ENCODE measurements around the gene SPOP.

The SPOP gene

GRCh38 chr17:49631496-49631895, 46.4 kb downstream of the SPOP start:
- CTCF ChIA-PET: interaction anchor here (0.8 to 2.5 kb wide), 6 partner anchors 12 to 64 kb away, joined by 3 to 8 read pairs (median 4); no protein-coding TSS in a partner anchor
- POLR2A ChIA-PET: no interaction called here
- DNase-seq (ENCODE audit: extremely low spot score): no peak
- no peak for TF ChIP-seq CTCF (IDR thresholded peaks at IDR 0.05; ENCODE audit: control extremely low read depth, extremely low read depth, low read depth, missing control alignments)

- DNase-seq (ENCODE audit: extremely low spot score): no peak
- CTCF ChIA-PET: no interaction called here
- no peak for TF ChIP-seq CTCF (IDR thresholded peaks at IDR 0.05; ENCODE audit: control extremely low read depth, extremely low read depth, low read depth, missing control alignments)
- POLR2A ChIA-PET: no interaction called here
These were observed 47.6 kb downstream of the SPOP start for GRCh38 chr17:49630113-49630900.

GRCh38 chr17:49629447-49629846, 48.5 kb downstream of the SPOP start:
- DNase-seq (ENCODE audit: extremely low spot score): no peak
- CTCF ChIA-PET: no interaction called here
- POLR2A ChIA-PET: no interaction called here
- TF ChIP-seq CTCF (IDR thresholded peaks at IDR 0.05; ENCODE audit: control extremely low read depth, extremely low read depth, low read depth, missing control alignments): no peak

- POLR2A ChIA-PET: no interaction called here
These were observed 53.0 kb downstream of the SPOP start for GRCh38 chr17:49624896-49625295.

GRCh38 chr17:49621946-49622529, 55.9 kb downstream of the SPOP start:
- ChIA-PET POLR2A (no interaction called here), CTCF (interaction anchor here (1.0 to 1.8 kb wide), 6 partner anchors 9 to 82 kb away, joined by 3 to 4 read pairs (median 4); no protein-coding TSS in a partner anchor)
- no peak for TF ChIP-seq CTCF (IDR thresholded peaks at IDR 0.05; ENCODE audit: control extremely low read depth, extremely low read depth, low read depth, missing control alignments)
- DNase-seq (ENCODE audit: extremely low spot score): no peak

More at GRCh38 chr17:49624896-49625295, 53.0 kb downstream of the SPOP start:
- CTCF ChIA-PET: no interaction called here
- TF ChIP-seq CTCF (IDR thresholded peaks at IDR 0.05; ENCODE audit: control extremely low read depth, extremely low read depth, low read depth, missing control alignments): no peak
- DNase-seq (ENCODE audit: extremely low spot score): no peak

- no peak for TF ChIP-seq CTCF (IDR thresholded peaks at IDR 0.05; ENCODE audit: control extremely low read depth, extremely low read depth, low read depth, missing control alignments)
- POLR2A ChIA-PET: no interaction called here
- no peak for DNase-seq (ENCODE audit: extremely low spot score)
- CTCF ChIA-PET: interaction anchor here (1.3 to 1.8 kb wide), 5 partner anchors 8 to 82 kb away, joined by 3 to 4 read pairs (median 4); no protein-coding TSS in a partner anchor
These were observed 56.5 kb downstream of the SPOP start for GRCh38 chr17:49621420-49621819.
